Measurements from ENCODE around the gene CDH4.
"Not testable (repeated sequence)": the region's sequence is repeated elsewhere in the genome, so short reads cannot be mapped to it uniquely, and the experiment has no call there.

Gene CDH4

GRCh38 chr20:61982191-61982950 lies 730.3 kb downstream of the CDH4 start:
- DNase-seq (ENCODE audit: extremely low spot score): no peak
- POLR2A ChIA-PET: no interaction called here
- CTCF ChIA-PET: no interaction called here

DNA sequence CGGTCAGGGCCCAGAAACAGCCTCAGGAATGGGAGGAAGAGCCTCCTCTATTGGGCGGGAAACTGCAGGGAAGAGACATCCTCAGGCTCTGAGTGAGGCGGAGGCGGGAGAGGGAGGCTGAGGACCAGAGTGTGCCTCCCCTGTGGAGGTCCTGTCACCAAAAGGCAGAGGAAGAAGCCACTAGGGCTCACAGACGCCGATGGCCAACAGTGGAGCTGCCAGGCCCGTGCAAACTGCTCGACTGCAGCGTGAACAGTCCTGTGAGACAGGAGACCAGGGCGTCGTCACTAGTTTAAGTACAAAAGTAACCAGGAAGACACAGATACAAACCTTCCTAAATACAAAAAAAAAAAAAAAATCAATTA lies 730.9 kb downstream of the CDH4 start:
- no peak for TF ChIP-seq CTCF (IDR thresholded peaks at IDR 0.05; ENCODE audit: control extremely low read depth, extremely low read depth, low read depth, missing control alignments)
- ChIA-PET CTCF (no interaction called here), POLR2A (no interaction called here)
- no peak for DNase-seq (ENCODE audit: extremely low spot score)

More at GRCh38 chr20:61982191-61982950, 730.3 kb downstream of the CDH4 start:
- no peak for TF ChIP-seq CTCF (IDR thresholded peaks at IDR 0.05; ENCODE audit: control extremely low read depth, extremely low read depth, low read depth, missing control alignments)

DNA sequence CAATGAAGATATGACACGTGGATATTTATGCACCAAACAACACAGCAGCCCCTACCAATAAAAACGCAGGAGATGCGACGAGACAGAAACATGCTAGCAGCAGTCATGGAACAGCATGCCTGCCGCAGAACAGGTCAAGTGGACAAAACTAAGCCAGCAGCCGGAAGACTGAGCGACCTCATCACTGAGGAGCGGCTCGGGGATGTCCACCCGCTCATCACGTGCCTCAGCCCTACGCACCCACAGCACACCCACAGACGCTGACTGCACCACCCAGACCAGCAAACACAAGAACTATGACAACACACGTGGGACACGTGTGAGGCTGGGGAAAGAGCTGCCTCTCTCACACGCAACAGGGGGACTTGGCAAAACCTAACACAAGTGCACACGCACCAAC lies 731.9 kb downstream of the CDH4 start:
- POLR2A ChIA-PET: no interaction called here
- CTCF ChIA-PET: interaction anchor here (1.0 kb wide), 1 partner anchor 10 kb away, joined by 3 read pairs; no protein-coding TSS in a partner anchor

GRCh38 chr20:61984431-61984830 lies 732.4 kb downstream of the CDH4 start:
- DNase-seq (ENCODE audit: extremely low spot score); POLR2A ChIA-PET: not testable (repeated sequence)
- CTCF ChIA-PET: interaction anchor here (1.0 kb wide), 1 partner anchor 10 kb away, joined by 3 read pairs; no protein-coding TSS in a partner anchor

More for the DNA sequence above, 731.9 kb downstream of the CDH4 start:
- TF ChIP-seq CTCF (IDR thresholded peaks at IDR 0.05; ENCODE audit: control extremely low read depth, extremely low read depth, low read depth, missing control alignments): no peak
- no peak for DNase-seq (ENCODE audit: extremely low spot score)

DNA sequence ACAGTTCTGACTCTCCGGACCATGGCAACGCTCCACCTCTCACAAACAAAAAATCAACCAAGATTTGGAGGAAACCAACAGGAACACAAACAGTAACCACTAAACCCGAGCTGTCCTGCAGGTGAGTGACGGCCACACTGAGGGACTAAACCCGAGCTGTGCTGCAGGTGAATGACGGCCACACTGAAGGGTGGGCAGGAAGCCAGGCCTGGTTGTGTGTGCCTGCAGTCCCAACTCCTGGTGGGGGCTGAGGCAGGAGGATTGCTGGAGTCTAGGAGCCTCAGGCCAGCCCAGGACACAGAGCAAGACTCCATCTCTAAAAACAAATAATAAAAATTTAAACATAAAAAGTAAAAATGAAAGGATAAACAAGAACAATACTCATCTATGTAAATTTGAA lies 733.0 kb downstream of the CDH4 start:
- CTCF ChIA-PET: no interaction called here
- POLR2A ChIA-PET: no interaction called here
- TF ChIP-seq CTCF (IDR thresholded peaks at IDR 0.05; ENCODE audit: control extremely low read depth, extremely low read depth, low read depth, missing control alignments): no peak
- DNase-seq (ENCODE audit: extremely low spot score): no peak

- POLR2A ChIA-PET: no interaction called here
- no peak for TF ChIP-seq CTCF (IDR thresholded peaks at IDR 0.05; ENCODE audit: control extremely low read depth, extremely low read depth, low read depth, missing control alignments)
Observed at GRCh38 chr20:61986762-61987321, 734.8 kb downstream of the CDH4 start.

GRCh38 chr20:61988665-61989064 lies 736.6 kb downstream of the CDH4 start:
- no peak for DNase-seq (ENCODE audit: extremely low spot score)
- CTCF ChIA-PET: no interaction called here
- no peak for TF ChIP-seq CTCF (IDR thresholded peaks at IDR 0.05; ENCODE audit: control extremely low read depth, extremely low read depth, low read depth, missing control alignments)
- POLR2A ChIA-PET: no interaction called here

More at GRCh38 chr20:61986762-61987321, 734.8 kb downstream of the CDH4 start:
- CTCF ChIA-PET: no interaction called here
- DNase-seq (ENCODE audit: extremely low spot score): no peak
